Activated B cell treated with CpG ODN at 0.5 μM for 24 hours (primary cell): ENCODE data around the gene STK10. TPM values are rescaled to one million over a fixed set of nuclear protein-coding genes. Genes with fewer than 3 reads are reported as not detected.

Source experiments
- ATAC-seq: fragments of 200-7000 bp; cut with Tn5 transposase; one replicate; pipeline ENCODE4 v1.10.0; 2021; ENCODE audit warnings: low read depth, mild to moderate bottlenecking, moderate library complexity
- CTCF ChIA-PET: fragments of 350-600 bp; sonication (Branson Sonifier 250); formaldehyde crosslinking; loops from one replicate; lab custom pipeline; 2021; ENCODE audit warnings: antibody characterized with exemption; lab: Charles Lee
- POLR2A ChIA-PET: fragments of 350-600 bp; sonication (Branson Sonifier 250); formaldehyde crosslinking; loops from one replicate; lab custom pipeline; 2021; ENCODE audit warnings: antibody characterized with exemption; lab: Charles Lee
- DNase-seq: peaks from one replicate; pipeline ENCODE4 v3.0.0; 2022
- H3K27ac Mint-ChIP-seq: one replicate; pipeline ENCODE4 v1.8.0; 2020; ENCODE audit warnings: mixed read lengths
- H3K27me3 Mint-ChIP-seq: one replicate; pipeline ENCODE4 v1.8.0; 2021; ENCODE audit warnings: mixed read lengths
- H3K36me3 Mint-ChIP-seq: one replicate; pipeline ENCODE4 v1.8.0; 2021; ENCODE audit warnings: low read depth, mixed read lengths
- H3K4me1 Mint-ChIP-seq: one replicate; pipeline ENCODE4 v1.8.0; 2021; ENCODE audit warnings: mixed read lengths
- H3K4me3 Mint-ChIP-seq: one replicate; pipeline ENCODE4 v1.8.0; 2020; ENCODE audit warnings: mild to moderate bottlenecking, mixed read lengths
- H3K9me3 Mint-ChIP-seq: one replicate; pipeline ENCODE4 v1.8.0; 2020; ENCODE audit warnings: mixed read lengths
- intact Hi-C: fragments of 100-400 bp; cut with micrococcal nuclease; formaldehyde crosslinking; loops from one replicate; pipeline ENCODE4 v1.15.1; 2024
- total RNA-seq: library from RNA; stranded (reverse); gene quantifications from 2 replicates; pipeline ENCODE4 v1.2.3, GENCODE V29; 2022
- TF ChIP-seq, protein P1 (sequence below): fragments of 200-600 bp; IDR thresholded peaks from one replicate; pipeline ENCODE4 v1.8.0; 2022; ENCODE audit warnings: antibody characterized with exemption, mild to moderate bottlenecking

Gene STK10
- total RNA-seq, 1 donor from 2014 or later, result 276 TPM

DNA sequence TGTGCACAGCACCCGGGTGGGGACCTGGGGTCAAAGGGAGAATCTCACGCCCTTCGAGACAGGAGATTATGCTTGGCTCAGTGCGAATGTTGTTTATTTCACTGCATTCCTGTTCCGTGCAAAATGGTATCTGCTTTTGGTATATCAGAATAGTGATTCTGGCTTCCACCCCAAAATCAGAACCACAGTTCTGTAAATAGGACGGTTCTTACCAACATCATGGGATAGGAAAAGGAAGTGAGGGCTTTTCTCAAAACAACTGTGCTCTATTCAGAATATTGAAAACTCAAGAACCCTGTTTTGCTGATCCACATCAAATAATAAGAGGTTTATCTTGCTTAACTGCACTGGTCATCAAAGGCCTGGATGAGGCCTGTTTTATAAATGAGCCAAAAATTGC is 129.9 kb downstream of the STK10 start:
- intact Hi-C loops, result loop anchor here (5.0 kb wide), 2 partner anchors 129 to 234 kb away; partner anchors contain the start of gene STK10
- Mint-ChIP-seq H3K27me3 (no peaks in the 10 kb centered on the region), H3K4me1 (no peaks in the 10 kb centered on the region), H3K9me3 (no peaks in the 10 kb centered on the region), H3K27ac (no peak overlapping the region), H3K4me3 (no peak overlapping the region), H3K36me3 (peaks cover 87% of the 10 kb centered on the region)
- ChIA-PET CTCF (interaction anchor here (1.6 to 1.9 kb wide), 4 partner anchors 53 to 152 kb away, joined by 5 to 9 read pairs (median 6); partner anchors contain the start of gene STK10), POLR2A (no interaction called here)
- ATAC-seq, result no peak
- no peak for DNase-seq
- TF ChIP-seq, protein P1, sequence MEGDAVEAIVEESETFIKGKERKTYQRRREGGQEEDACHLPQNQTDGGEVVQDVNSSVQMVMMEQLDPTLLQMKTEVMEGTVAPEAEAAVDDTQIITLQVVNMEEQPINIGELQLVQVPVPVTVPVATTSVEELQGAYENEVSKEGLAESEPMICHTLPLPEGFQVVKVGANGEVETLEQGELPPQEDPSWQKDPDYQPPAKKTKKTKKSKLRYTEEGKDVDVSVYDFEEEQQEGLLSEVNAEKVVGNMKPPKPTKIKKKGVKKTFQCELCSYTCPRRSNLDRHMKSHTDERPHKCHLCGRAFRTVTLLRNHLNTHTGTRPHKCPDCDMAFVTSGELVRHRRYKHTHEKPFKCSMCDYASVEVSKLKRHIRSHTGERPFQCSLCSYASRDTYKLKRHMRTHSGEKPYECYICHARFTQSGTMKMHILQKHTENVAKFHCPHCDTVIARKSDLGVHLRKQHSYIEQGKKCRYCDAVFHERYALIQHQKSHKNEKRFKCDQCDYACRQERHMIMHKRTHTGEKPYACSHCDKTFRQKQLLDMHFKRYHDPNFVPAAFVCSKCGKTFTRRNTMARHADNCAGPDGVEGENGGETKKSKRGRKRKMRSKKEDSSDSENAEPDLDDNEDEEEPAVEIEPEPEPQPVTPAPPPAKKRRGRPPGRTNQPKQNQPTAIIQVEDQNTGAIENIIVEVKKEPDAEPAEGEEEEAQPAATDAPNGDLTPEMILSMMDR, result no peak

DNA sequence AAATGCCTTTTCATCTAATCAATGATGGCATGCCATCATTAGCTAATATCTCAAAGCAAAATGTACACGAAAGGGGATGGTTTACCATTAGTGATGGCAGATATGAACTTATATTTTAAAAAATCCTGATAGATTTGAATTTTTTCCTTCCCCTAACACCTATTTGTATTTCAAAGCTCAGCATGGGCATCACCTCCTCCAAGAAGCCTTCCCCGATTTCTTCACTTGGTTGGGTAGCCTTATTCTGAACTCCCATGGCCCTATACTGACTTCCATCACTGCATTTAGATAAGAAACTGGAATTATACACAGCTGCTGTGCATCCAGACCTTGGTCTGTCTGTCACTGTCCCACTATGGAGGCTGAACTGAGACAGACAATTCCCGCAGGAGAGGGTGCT is 132.0 kb downstream of the STK10 start:
- Mint-ChIP-seq H3K4me1 (no peaks in the 10 kb centered on the region), H3K27me3 (no peaks in the 10 kb centered on the region), H3K4me3 (no peak overlapping the region), H3K36me3 (peaks cover 86% of the 10 kb centered on the region), H3K9me3 (no peaks in the 10 kb centered on the region), H3K27ac (no peak overlapping the region)
- DNase-seq (no peak), ATAC-seq (no peak)
- intact Hi-C loops, result loop anchor here (5.0 kb wide), 2 partner anchors 131 to 236 kb away; partner anchors contain the start of gene STK10
- ChIA-PET POLR2A (no interaction called here), CTCF (no interaction called here)
- TF ChIP-seq, protein P1, result no peak

DNA sequence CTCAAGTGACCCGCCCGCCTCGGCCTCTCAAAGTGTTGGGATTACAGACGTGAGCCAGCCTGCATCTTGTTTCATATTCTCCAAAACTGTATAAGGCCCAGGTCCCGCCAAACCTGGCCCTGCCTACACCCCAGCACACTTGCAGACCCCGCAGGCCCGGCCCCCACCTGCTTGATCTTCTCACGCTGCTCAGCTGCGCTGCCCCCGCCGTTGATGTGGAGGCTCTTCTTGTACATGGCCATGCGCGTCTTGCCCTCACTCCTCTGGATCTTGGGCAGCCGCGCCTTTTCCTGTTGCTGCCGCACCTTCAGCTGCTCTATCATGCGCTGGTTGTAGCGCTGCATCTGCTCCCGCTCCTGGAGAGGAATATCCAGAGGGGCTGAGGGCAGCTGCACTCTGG is 132.6 kb downstream of the STK10 start:
- Mint-ChIP-seq H3K4me1 (no peaks in the 10 kb centered on the region), H3K9me3 (no peaks in the 10 kb centered on the region), H3K27ac (no peak overlapping the region), H3K36me3 (peaks cover 86% of the 10 kb centered on the region), H3K4me3 (no peak overlapping the region), H3K27me3 (no peaks in the 10 kb centered on the region)
- TF ChIP-seq, protein P1, result no peak
- ATAC-seq, result no peak
- intact Hi-C loops, result loop anchor here (5.0 kb wide), 2 partner anchors 132 to 237 kb away; partner anchors contain the start of gene STK10
- DNase-seq, result no peak
- ChIA-PET POLR2A (no interaction called here), CTCF (no interaction called here)

DNA sequence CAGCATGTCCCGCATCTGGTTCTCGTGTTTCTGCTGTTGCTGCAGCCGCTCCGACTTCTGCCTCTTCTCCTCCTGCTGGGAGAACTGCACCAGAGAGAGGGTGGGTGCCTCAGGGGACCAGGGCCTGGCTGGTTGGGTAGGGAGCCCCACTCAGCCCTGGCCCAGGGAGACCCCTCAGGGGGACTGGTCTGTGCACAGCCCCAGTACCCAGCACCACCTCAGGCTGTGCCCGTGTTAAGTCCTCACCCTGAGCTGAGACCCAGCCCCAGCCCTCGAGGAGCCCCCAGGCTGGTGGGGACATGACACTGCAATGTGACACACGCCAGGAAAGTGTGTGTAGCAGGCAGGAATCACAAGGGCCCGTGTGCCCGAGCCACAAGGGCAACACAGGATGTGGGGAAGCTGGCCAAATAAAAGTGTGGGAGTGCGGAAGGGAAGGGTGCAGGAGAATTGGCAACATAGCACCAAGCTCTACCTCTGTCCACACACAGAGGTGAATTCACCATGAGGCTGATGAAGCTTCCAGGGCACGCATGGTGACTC is 133.3 kb downstream of the STK10 start:
- ChIA-PET POLR2A (no interaction called here), CTCF (interaction anchor here (1.5 kb wide), 1 partner anchor 142 kb away, joined by 5 read pairs; no protein-coding TSS in a partner anchor)
- no peak for ATAC-seq
- Mint-ChIP-seq H3K4me1 (no peaks in the 10 kb centered on the region), H3K9me3 (no peaks in the 10 kb centered on the region), H3K36me3 (peaks cover 86% of the 10 kb centered on the region), H3K4me3 (no peak overlapping the region), H3K27me3 (no peaks in the 10 kb centered on the region), H3K27ac (no peak overlapping the region)
- DNase-seq, result no peak
- intact Hi-C loops, result loop anchor here (5.0 kb wide), 2 partner anchors 133 to 238 kb away; partner anchors contain the start of gene STK10
- TF ChIP-seq, protein P1, result no peak

DNA sequence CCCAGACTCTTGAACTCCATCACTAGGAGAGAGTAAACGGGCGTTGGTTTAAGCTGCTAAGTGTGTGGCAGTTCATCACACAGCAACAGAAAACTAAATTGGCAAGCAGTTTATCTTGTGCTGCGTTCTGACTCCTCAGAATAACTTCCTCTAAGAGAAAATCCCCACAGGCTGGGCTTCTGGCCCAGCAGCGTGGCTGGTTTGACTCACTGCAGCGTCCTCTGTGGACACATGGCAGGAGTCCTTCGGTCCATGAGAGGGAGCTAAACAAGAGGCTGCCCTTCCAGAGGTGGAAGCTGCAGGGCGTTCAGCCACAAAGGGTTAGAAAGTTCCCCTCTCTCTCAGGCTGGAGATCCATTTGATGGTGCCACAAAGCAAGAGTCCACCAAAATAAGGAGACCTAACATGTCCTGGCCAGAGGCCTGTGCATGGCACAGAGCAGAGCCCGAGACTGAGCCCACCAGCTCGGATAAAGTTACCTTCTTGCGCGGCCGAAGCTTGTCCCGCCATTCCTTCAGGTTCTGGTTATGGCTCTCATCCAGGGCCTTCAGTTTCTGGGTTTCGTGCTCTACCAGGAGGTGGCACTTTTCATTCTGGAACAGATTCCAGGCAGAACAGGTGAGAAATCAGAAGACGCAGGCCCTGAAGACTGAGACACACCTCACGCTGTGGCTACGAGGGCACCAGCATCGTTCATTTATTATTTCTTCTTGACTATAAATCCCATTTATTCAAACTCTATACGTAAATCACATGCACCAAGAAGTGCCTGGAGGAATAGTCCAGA is 135.4 kb downstream of the STK10 start:
- POLR2A ChIA-PET, result no interaction called here

More for the DNA sequence above, 135.4 kb downstream of the STK10 start:
- intact Hi-C loops, result no loop called here
- ATAC-seq, result no peak
- Mint-ChIP-seq H3K27ac (no peak overlapping the region), H3K27me3 (no peaks in the 10 kb centered on the region), H3K9me3 (no peaks in the 10 kb centered on the region), H3K4me3 (no peak overlapping the region), H3K36me3 (peaks cover 94% of the 10 kb centered on the region), H3K4me1 (peaks cover 2% of the 10 kb centered on the region)
- TF ChIP-seq, protein P1, result no peak
- CTCF ChIA-PET, result interaction anchor here (1.3 kb wide), 1 partner anchor 141 kb away, joined by 4 read pairs; no protein-coding TSS in a partner anchor
- DNase-seq, result no peak
